HEK293 (cell line): ENCODE data around the gene RCOR2.

Experiments
- BCL11A ChIP-seq: fragments of 450-650 bp; formaldehyde crosslinking; IDR thresholded peaks from 2 replicates; pipeline ENCODE4 v1.5.1; 2016; ENCODE audit warnings: low read depth, missing biosample characterization, missing genetic modification characterization
- GLIS1 ChIP-seq: fragments of 450-650 bp; formaldehyde crosslinking; IDR thresholded peaks from 2 replicates; pipeline ENCODE4 v1.5.1; 2016; ENCODE audit warnings: missing biosample characterization, missing genetic modification characterization
- KLF16 ChIP-seq: fragments of 450-650 bp; formaldehyde crosslinking; IDR thresholded peaks from 2 replicates; pipeline ENCODE4 v1.5.1; 2017; ENCODE audit warnings: missing biosample characterization, missing genetic modification characterization
- KLF8 ChIP-seq: fragments of 450-650 bp; formaldehyde crosslinking; IDR thresholded peaks from 2 replicates; pipeline ENCODE4 v1.5.1; 2016; ENCODE audit warnings: missing biosample characterization, missing genetic modification characterization
- RBAK ChIP-seq: fragments of 450-650 bp; formaldehyde crosslinking; IDR thresholded peaks from 2 replicates; pipeline ENCODE4 v1.5.1; 2016; ENCODE audit warnings: missing biosample characterization, missing genetic modification characterization
- ZBTB20 ChIP-seq: fragments of 450-650 bp; formaldehyde crosslinking; IDR thresholded peaks from 2 replicates; pipeline ENCODE4 v1.5.1; 2016; ENCODE audit warnings: missing biosample characterization, missing genetic modification characterization
- ZNF157 ChIP-seq: fragments of 450-650 bp; formaldehyde crosslinking; IDR thresholded peaks from 2 replicates; pipeline ENCODE4 v1.5.1; 2016; ENCODE audit warnings: missing biosample characterization, missing genetic modification characterization
- ZNF473 ChIP-seq: fragments of 450-650 bp; formaldehyde crosslinking; IDR thresholded peaks from 2 replicates; pipeline ENCODE4 v1.5.1; 2017; ENCODE audit warnings: missing biosample characterization, missing genetic modification characterization
- ZNF510 ChIP-seq: fragments of 450-650 bp; formaldehyde crosslinking; IDR thresholded peaks from 2 replicates; pipeline ENCODE4 v1.5.1; 2018; ENCODE audit warnings: mild to moderate bottlenecking, missing genetic modification characterization, missing biosample characterization; ENCODE audit not compliant: insufficient replicate concordance
- ZNF521 ChIP-seq: fragments of 450-650 bp; formaldehyde crosslinking; IDR thresholded peaks from 2 replicates; pipeline ENCODE4 v1.5.1; 2017; ENCODE audit warnings: missing biosample characterization, mild to moderate bottlenecking, missing genetic modification characterization
- ZNF544 ChIP-seq: fragments of 450-650 bp; formaldehyde crosslinking; IDR thresholded peaks from 2 replicates; pipeline ENCODE4 v1.5.0; 2017; ENCODE audit warnings: missing biosample characterization, missing genetic modification characterization
- ZNF596 ChIP-seq: fragments of 450-650 bp; IDR thresholded peaks from 2 replicates; pipeline ENCODE4 v1.5.0; 2018; ENCODE audit warnings: missing biosample characterization, mild to moderate bottlenecking, missing genetic modification characterization, moderate library complexity
- ZNF654 ChIP-seq: fragments of 450-650 bp; formaldehyde crosslinking; IDR thresholded peaks from 2 replicates; pipeline ENCODE4 v1.5.1; 2016; ENCODE audit warnings: low read depth, missing biosample characterization, missing genetic modification characterization
- ZNF707 ChIP-seq: fragments of 450-650 bp; formaldehyde crosslinking; IDR thresholded peaks from 2 replicates; pipeline ENCODE4 v1.5.1; 2016; ENCODE audit warnings: missing biosample characterization, missing genetic modification characterization
- TF ChIP-seq, protein P1 (sequence below): fragments of 450-650 bp; formaldehyde crosslinking; IDR thresholded peaks from 2 replicates; pipeline ENCODE4 v1.5.1; 2016; ENCODE audit warnings: missing biosample characterization, missing genetic modification characterization
- TF ChIP-seq, protein P2 (sequence below): fragments of 450-650 bp; formaldehyde crosslinking; IDR thresholded peaks from 2 replicates; pipeline ENCODE4 v1.5.1; 2016; ENCODE audit warnings: missing biosample characterization, missing genetic modification characterization
- TF ChIP-seq, protein P3 (sequence below): fragments of 450-650 bp; formaldehyde crosslinking; IDR thresholded peaks from 2 replicates; pipeline ENCODE4 v1.5.1; 2016; ENCODE audit warnings: missing biosample characterization, missing genetic modification characterization
- TF ChIP-seq, protein P4 (sequence below): fragments of 450-650 bp; formaldehyde crosslinking; IDR thresholded peaks from 2 replicates; pipeline ENCODE4 v1.5.1; 2017; ENCODE audit warnings: missing biosample characterization, missing genetic modification characterization
- TF ChIP-seq, protein P5 (sequence below): fragments of 450-650 bp; formaldehyde crosslinking; IDR thresholded peaks from 2 replicates; pipeline ENCODE4 v1.5.1; 2016; ENCODE audit warnings: missing biosample characterization, missing genetic modification characterization
- TF ChIP-seq, protein P6 (sequence below): fragments of 450-650 bp; formaldehyde crosslinking; IDR thresholded peaks from 2 replicates; pipeline ENCODE4 v1.5.1; 2016; ENCODE audit warnings: missing biosample characterization, missing genetic modification characterization
- TF ChIP-seq, protein P7 (sequence below): fragments of 450-650 bp; formaldehyde crosslinking; IDR thresholded peaks from 2 replicates; pipeline ENCODE4; 2016; ENCODE audit warnings: missing biosample characterization, missing genetic modification characterization
- TF ChIP-seq, protein P8 (sequence below): fragments of 450-650 bp; formaldehyde crosslinking; IDR thresholded peaks from 2 replicates; pipeline ENCODE4 v1.5.1; 2016; ENCODE audit warnings: missing biosample characterization, missing genetic modification characterization
- TF ChIP-seq, protein P9 (sequence below): fragments of 450-650 bp; formaldehyde crosslinking; IDR thresholded peaks from 2 replicates; pipeline ENCODE4 v1.5.1; 2016; ENCODE audit warnings: missing biosample characterization, missing genetic modification characterization

The RCOR2 gene

DNA sequence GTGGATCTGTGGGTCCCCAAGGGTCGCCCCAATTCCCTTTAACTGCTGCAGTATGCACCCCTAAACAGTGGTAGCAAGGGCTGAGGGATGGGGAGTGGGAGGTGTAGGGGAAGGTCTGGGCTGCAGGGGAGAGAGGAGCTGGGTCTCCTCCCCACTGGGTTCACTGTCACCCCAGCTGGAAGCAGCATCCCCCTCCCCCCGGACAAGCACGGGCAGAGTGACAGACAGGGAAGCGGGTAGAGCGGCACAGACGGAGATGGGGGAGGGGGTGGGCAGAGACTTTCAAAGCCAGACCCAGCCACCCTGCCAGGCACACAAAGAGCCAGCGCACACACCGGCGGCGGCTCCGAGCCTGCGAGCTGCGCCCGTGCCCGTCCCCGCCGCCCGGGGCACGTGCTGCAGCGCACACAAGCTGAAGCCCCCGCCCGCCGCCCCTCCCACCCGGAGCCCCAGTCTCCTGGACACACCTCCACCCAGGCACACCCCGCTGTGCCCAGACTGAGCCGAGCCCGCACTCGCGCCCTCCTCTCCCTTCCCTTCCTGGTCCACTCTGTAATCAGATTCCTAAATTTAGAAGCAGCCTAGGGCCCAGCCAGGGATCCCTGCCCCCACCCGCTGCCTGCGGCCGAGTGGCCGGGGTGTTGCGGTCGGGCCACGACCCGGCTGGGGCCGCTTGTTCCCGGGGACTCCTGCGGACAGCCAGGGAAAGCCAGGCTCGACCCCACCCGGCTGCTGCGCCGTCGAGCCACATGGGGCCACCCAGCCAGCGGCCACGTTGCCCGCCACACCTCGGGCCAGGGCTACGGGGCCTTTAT, 935 bp upstream of the RCOR2 start (continued):
- peak; percentile 38 for TF ChIP-seq GLIS1 (tag by site-specific recombination)
- TF ChIP-seq, protein P1, sequence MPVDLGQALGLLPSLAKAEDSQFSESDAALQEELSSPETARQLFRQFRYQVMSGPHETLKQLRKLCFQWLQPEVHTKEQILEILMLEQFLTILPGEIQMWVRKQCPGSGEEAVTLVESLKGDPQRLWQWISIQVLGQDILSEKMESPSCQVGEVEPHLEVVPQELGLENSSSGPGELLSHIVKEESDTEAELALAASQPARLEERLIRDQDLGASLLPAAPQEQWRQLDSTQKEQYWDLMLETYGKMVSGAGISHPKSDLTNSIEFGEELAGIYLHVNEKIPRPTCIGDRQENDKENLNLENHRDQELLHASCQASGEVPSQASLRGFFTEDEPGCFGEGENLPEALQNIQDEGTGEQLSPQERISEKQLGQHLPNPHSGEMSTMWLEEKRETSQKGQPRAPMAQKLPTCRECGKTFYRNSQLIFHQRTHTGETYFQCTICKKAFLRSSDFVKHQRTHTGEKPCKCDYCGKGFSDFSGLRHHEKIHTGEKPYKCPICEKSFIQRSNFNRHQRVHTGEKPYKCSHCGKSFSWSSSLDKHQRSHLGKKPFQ (tag by site-specific recombination), result no peak
- TF ChIP-seq, protein P2, sequence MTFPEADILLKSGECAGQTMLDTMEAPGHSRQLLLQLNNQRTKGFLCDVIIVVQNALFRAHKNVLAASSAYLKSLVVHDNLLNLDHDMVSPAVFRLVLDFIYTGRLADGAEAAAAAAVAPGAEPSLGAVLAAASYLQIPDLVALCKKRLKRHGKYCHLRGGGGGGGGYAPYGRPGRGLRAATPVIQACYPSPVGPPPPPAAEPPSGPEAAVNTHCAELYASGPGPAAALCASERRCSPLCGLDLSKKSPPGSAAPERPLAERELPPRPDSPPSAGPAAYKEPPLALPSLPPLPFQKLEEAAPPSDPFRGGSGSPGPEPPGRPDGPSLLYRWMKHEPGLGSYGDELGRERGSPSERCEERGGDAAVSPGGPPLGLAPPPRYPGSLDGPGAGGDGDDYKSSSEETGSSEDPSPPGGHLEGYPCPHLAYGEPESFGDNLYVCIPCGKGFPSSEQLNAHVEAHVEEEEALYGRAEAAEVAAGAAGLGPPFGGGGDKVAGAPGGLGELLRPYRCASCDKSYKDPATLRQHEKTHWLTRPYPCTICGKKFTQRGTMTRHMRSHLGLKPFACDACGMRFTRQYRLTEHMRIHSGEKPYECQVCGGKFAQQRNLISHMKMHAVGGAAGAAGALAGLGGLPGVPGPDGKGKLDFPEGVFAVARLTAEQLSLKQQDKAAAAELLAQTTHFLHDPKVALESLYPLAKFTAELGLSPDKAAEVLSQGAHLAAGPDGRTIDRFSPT (tag by site-specific recombination), result peak; percentile 65; the same call in 1 of the 2 replicates
- TF ChIP-seq, protein P3, sequence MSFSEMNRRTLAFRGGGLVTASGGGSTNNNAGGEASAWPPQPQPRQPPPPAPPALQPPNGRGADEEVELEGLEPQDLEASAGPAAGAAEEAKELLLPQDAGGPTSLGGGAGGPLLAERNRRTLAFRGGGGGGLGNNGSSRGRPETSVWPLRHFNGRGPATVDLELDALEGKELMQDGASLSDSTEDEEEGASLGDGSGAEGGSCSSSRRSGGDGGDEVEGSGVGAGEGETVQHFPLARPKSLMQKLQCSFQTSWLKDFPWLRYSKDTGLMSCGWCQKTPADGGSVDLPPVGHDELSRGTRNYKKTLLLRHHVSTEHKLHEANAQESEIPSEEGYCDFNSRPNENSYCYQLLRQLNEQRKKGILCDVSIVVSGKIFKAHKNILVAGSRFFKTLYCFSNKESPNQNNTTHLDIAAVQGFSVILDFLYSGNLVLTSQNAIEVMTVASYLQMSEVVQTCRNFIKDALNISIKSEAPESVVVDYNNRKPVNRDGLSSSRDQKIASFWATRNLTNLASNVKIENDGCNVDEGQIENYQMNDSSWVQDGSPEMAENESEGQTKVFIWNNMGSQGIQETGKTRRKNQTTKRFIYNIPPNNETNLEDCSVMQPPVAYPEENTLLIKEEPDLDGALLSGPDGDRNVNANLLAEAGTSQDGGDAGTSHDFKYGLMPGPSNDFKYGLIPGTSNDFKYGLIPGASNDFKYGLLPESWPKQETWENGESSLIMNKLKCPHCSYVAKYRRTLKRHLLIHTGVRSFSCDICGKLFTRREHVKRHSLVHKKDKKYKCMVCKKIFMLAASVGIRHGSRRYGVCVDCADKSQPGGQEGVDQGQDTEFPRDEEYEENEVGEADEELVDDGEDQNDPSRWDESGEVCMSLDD (tag by site-specific recombination), result peak; percentile 95
- TF ChIP-seq RBAK (tag by site-specific recombination), result no peak
- TF ChIP-seq, protein P4, sequence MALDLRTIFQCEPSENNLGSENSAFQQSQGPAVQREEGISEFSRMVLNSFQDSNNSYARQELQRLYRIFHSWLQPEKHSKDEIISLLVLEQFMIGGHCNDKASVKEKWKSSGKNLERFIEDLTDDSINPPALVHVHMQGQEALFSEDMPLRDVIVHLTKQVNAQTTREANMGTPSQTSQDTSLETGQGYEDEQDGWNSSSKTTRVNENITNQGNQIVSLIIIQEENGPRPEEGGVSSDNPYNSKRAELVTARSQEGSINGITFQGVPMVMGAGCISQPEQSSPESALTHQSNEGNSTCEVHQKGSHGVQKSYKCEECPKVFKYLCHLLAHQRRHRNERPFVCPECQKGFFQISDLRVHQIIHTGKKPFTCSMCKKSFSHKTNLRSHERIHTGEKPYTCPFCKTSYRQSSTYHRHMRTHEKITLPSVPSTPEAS, result no peak
- TF ChIP-seq ZNF596, result no peak
- TF ChIP-seq, protein P5, sequence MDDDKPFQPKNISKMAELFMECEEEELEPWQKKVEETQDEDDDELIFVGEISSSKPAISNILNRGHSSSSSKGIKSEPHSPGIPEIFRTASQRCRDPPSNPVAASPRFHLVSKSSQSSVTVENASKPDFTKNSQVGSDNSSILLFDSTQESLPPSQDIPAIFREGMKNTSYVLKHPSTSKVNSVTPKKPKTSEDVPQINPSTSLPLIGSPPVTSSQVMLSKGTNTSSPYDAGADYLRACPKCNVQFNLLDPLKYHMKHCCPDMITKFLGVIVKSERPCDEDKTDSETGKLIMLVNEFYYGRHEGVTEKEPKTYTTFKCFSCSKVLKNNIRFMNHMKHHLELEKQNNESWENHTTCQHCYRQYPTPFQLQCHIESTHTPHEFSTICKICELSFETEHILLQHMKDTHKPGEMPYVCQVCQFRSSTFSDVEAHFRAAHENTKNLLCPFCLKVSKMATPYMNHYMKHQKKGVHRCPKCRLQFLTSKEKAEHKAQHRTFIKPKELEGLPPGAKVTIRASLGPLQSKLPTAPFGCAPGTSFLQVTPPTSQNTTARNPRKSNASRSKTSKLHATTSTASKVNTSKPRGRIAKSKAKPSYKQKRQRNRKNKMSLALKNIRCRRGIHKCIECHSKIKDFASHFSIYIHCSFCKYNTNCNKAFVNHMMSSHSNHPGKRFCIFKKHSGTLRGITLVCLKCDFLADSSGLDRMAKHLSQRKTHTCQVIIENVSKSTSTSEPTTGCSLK (tag by site-specific recombination), result no peak
- peak; percentile 57; the same call in 1 of the 2 replicates for TF ChIP-seq ZBTB20 (tag by site-specific recombination)
- TF ChIP-seq KLF16, result 0 out of 2 replicates have a peak, but pooled peaks have one; percentile 40
- TF ChIP-seq, protein P6, sequence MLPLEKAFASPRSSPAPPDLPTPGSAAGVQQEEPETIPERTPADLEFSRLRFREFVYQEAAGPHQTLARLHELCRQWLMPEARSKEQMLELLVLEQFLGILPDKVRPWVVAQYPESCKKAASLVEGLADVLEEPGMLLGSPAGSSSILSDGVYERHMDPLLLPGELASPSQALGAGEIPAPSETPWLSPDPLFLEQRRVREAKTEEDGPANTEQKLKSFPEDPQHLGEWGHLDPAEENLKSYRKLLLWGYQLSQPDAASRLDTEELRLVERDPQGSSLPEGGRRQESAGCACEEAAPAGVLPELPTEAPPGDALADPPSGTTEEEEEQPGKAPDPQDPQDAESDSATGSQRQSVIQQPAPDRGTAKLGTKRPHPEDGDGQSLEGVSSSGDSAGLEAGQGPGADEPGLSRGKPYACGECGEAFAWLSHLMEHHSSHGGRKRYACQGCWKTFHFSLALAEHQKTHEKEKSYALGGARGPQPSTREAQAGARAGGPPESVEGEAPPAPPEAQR (tag by site-specific recombination), result no peak
- TF ChIP-seq ZNF544 (tag by site-specific recombination), result no peak
- TF ChIP-seq ZNF521 (tag by site-specific recombination), result no peak
- TF ChIP-seq, protein P7, sequence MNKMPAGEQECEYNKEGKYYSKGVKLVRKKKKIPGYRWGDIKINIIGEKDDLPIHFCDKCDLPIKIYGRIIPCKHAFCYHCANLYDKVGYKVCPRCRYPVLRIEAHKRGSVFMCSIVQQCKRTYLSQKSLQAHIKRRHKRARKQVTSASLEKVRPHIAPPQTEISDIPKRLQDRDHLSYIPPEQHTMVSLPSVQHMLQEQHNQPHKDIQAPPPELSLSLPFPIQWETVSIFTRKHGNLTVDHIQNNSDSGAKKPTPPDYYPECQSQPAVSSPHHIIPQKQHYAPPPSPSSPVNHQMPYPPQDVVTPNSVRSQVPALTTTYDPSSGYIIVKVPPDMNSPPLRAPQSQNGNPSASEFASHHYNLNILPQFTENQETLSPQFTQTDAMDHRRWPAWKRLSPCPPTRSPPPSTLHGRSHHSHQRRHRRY (tag by site-specific recombination), result no peak
- TF ChIP-seq KLF8 (tag by site-specific recombination), result 0 out of 2 replicates have a peak, but pooled peaks have one; percentile 45
- no peak for TF ChIP-seq ZNF473 (tag by site-specific recombination)
- no peak for TF ChIP-seq ZNF707 (tag by site-specific recombination)
- TF ChIP-seq ZNF157 (tag by site-specific recombination), result no peak
- no peak for TF ChIP-seq ZNF510 (tag by site-specific recombination)
- no peak for TF ChIP-seq ZNF654
- no peak for TF ChIP-seq BCL11A (tag by site-specific recombination)
- TF ChIP-seq, protein P8, sequence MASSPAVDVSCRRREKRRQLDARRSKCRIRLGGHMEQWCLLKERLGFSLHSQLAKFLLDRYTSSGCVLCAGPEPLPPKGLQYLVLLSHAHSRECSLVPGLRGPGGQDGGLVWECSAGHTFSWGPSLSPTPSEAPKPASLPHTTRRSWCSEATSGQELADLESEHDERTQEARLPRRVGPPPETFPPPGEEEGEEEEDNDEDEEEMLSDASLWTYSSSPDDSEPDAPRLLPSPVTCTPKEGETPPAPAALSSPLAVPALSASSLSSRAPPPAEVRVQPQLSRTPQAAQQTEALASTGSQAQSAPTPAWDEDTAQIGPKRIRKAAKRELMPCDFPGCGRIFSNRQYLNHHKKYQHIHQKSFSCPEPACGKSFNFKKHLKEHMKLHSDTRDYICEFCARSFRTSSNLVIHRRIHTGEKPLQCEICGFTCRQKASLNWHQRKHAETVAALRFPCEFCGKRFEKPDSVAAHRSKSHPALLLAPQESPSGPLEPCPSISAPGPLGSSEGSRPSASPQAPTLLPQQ (tag by site-specific recombination), result no peak
- TF ChIP-seq, protein P9, sequence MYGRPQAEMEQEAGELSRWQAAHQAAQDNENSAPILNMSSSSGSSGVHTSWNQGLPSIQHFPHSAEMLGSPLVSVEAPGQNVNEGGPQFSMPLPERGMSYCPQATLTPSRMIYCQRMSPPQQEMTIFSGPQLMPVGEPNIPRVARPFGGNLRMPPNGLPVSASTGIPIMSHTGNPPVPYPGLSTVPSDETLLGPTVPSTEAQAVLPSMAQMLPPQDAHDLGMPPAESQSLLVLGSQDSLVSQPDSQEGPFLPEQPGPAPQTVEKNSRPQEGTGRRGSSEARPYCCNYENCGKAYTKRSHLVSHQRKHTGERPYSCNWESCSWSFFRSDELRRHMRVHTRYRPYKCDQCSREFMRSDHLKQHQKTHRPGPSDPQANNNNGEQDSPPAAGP (tag by site-specific recombination), result no peak
